Uterus (tissue), 2 donors: Measurements from ENCODE around the gene COQ8B.

Source experiments
- CTCF ChIP-seq, 4 experiments: fragments of 200-600 bp in 2 of 4; fragments of 450-650 bp in 2 of 4; sonication (generic) in 2 of 4; IDR thresholded peaks; one replicate each; pipeline ENCODE4 v1.5.1; 2016 to 2019; ENCODE audit warnings: antibody characterized with exemption in 4 of 4, mild to moderate bottlenecking in 2 of 4, moderate library complexity in 1 of 4
- POLR2A ChIP-seq, 2 donors: fragments of 450-650 bp; IDR thresholded peaks; one replicate each; pipeline ENCODE4 v1.6.1; 2016; ENCODE audit warnings: antibody characterized with exemption in 2 of 2, mild to moderate bottlenecking in 1 of 2, moderate library complexity in 1 of 2

GRCh38 chr19:40752257-40752781 is 35.6 kb upstream of the COQ8B start:
- no peak for TF ChIP-seq POLR2A (IDR thresholded peaks at IDR 0.05)
- no peak for TF ChIP-seq CTCF (IDR thresholded peaks at IDR 0.05)
